OCI-LY7 (cell line): ENCODE results near the gene MAPK11.

Experiments used
- EZH2phosphoT487 ChIP-seq: fragments of 200-600 bp; sonication (generic); IDR thresholded peaks from 2 replicates; pipeline ENCODE4 v1.6.1; 2018; ENCODE audit warnings: low read depth, borderline replicate concordance, mild to moderate bottlenecking, mixed run types, antibody characterized with exemption, low read length, moderate library complexity, mixed read lengths
- TF ChIP-seq, protein P1 (sequence below): fragments of 200-600 bp; sonication (generic); conservative IDR thresholded peaks from 2 replicates; pipeline ENCODE4 v1.5.1; 2014; ENCODE audit warnings: mild to moderate bottlenecking, antibody characterized with exemption, low read length, moderate library complexity, mixed read lengths

- TF ChIP-seq, protein P1, sequence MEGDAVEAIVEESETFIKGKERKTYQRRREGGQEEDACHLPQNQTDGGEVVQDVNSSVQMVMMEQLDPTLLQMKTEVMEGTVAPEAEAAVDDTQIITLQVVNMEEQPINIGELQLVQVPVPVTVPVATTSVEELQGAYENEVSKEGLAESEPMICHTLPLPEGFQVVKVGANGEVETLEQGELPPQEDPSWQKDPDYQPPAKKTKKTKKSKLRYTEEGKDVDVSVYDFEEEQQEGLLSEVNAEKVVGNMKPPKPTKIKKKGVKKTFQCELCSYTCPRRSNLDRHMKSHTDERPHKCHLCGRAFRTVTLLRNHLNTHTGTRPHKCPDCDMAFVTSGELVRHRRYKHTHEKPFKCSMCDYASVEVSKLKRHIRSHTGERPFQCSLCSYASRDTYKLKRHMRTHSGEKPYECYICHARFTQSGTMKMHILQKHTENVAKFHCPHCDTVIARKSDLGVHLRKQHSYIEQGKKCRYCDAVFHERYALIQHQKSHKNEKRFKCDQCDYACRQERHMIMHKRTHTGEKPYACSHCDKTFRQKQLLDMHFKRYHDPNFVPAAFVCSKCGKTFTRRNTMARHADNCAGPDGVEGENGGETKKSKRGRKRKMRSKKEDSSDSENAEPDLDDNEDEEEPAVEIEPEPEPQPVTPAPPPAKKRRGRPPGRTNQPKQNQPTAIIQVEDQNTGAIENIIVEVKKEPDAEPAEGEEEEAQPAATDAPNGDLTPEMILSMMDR: no peak
- no peak for TF ChIP-seq EZH2phosphoT487
Measured at GRCh38 chr22:50250249-50250554, 20.0 kb downstream of the MAPK11 start.
